NOMO-1 treated with DMSO at 0.1 percent for 48 hours (cell line): ENCODE measurements around the gene FKBP5.
"Not testable (repeated sequence)": the region's sequence is repeated elsewhere in the genome, so short reads cannot be mapped to it uniquely, and the experiment has no call there.

Experiments used
- DNase-seq: peaks from one replicate; lab custom pipeline; 2025; ENCODE audit not compliant: unreplicated experiment; lab: John Stamatoyannopoulos, UW

The FKBP5 gene

DNA sequence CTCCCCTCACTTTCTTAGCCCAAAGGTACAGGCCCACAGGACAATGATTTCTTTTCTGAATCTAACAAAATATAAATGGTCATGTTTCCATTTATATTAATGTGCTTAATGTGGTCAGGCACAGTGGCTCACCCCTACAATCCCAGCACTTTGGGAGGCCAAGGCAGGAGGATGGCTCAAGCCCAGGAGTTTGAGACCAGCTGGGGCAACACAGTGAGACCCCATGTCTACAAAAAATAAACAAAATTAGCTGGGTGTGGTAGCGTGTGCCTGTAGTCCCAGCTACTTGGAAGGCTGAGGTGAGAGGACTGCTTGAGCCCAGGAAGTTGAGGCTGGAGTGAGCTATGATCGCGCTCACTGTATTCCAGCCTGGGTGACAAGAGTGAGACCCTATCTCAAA, 98.8 kb downstream of the FKBP5 start:
- no peak for DNase-seq

DNA sequence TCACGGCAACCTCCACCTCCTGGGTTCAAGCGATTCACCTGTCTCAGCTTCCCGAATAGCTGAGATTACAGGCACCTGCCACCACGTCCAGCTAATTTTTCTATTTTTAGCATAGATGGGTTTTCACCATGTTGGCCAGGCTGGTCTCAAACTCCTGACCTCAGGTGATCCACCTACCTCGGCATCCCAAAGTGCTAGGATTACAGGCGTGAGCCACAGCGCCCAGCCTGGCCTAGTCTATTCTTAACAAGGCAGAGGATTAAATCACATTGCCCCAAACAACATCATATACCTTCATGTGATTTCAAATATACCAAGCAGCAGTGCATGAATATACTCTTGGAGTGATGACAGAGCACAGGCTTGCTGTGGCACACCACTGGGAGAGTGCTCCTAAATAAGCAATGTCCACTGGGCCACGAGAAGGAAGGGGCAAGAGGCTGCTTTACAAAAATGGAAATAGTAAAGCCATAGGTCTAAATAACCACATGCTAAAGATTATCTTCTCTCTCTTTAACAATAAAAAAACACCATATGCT, 99.4 kb downstream of the FKBP5 start:
- no peak for DNase-seq

DNA sequence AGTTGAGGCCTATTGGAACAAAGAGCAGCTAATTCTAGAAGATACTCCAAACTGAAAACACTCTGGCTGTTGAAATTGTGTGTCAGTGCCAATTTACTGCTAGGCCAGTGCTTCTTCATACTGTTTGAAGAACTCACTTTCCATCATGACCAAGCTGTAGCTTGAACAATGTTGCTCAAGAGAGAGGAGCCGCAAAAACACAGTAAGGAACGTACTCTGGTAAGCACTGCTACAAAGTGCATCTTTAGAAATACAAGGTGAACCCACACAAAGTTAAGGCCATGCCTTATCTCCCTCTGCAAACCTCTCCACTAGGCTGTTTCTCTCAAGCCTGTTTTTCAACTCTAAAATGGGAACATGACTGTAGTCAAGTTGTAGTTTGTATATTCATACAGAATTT, 101.5 kb downstream of the FKBP5 start:
- DNase-seq: peak; percentile 25

DNA sequence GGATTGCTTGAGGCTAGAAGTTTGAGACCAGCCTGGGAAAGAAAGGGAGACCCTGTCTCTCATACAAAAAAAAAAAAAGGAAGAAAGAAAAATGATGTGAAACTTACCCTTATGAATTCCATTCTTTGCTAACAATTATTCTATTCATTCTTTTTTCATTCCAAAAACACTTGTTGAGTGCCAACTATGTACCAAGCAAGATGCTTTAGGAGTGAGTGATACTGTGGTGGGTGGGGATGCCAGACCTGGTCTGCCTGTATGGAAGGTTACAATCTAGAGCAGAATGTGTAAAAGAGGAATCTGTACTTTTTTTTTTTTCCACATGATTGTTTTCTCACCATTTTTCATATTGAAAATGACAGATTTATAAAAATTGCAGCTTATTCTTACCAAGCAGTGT, 102.2 kb downstream of the FKBP5 start:
- DNase-seq: no peak

DNA sequence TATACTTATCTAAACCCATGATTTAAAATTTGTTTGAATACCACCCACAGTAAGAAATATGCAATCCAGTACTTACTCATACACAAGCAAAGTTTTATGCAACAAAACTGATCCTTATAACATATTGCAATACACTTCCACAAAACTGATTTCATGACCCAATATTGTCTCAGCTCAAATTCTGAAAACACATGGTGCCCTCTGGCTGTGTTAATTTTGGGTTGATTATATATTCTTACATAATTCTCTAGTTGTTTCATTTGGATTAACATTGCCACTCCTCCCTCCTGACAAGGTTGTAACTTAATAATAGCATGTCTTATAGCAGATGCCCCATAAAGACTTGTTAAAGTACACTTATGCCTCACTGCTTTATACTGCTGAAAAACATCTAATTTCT, 103.1 kb downstream of the FKBP5 start:
- DNase-seq: no peak

DNA sequence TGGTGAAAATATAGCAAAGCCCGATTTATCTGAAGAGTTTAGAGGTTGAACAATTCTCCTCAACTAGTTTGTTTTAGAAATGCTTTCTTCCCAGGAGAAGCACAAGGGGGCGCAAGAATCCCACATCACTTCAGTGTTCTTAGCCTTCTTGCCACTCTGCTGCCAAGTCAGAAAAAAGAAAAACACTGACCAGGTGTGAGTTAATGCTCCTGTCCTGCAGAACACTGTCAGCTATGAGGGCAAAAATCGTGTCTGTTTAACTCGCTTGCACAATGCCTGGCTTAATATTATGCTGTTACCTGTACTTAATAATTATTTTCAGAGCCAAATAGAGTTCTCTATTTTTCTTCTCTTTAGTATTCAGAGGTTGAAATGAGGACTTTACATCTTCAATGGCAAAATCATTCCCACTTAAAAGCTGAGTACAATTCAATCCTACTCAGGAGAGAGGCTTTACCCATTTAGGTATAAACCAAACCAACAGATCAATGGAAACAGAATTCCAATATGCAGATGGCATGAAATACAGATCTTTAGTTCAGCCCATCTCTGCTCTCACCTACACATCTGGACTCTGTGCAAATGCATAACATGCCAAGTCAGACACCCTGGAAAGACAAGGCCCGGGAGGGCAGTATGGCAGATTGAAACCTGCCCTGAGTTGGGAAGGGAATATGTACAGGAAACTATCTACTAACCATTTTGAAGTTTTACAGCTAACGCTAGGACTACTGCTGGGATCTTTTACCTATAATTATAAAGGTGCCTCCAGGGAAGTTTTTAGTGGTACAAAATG, 104.6 kb downstream of the FKBP5 start:
- peak; percentile 65 for DNase-seq

DNA sequence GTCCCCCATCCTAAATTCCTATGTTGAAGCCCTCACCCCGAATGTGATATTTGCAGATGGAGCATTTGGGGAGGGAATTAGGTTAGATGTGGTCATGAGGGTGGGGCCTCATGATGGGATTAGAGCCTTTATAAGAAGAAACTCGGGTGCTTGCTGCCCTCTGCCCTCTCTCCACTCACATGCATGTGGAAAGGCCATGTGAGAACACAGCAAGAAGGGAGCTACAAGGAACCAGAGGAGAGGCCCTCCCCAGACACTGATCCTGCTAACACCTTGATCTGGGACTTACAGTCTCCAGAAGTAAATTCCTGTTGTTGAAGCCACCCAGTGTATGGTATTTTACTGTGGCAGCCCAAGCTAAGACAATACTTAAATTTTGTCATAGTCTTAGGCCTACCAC, 106.4 kb downstream of the FKBP5 start:
- DNase-seq: no peak

DNA sequence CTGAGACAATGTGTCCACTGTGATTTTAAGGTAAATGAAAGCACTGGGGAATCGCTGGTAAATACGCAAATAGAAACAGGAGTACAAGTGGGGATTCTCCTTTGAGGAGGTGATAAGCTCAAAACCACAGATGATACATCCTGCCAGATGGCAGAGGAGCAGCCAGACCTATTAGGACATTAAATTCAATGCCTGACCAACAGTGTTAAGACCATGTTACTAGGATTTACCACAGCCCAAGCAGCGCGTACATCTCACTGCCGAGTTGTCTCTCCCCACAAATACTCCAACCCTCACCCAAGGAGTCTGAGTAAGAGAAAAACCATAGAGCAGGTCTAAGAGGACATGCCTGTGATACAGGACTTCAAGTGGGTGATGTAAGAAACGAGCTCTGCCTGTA, 107.1 kb downstream of the FKBP5 start:
- DNase-seq: no peak

DNA sequence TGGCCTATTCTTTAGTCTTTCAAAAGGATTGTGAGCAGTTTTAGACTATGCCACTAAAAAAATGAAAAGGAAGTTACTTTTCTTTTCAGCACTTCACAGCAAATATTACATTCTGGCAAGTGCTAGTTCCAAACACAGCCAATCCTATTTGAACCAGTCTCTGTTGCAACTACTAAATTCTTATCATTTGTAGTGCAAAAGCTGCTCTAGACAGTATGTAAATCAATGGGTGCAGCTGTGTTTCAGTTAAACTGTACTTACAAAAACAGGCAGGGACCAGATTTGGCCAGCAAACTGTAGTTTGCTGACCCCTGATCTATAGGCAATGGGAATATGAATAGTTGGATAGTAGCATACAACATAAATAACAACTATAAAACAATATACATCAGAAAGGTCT, 107.9 kb downstream of the FKBP5 start:
- no peak for DNase-seq

DNA sequence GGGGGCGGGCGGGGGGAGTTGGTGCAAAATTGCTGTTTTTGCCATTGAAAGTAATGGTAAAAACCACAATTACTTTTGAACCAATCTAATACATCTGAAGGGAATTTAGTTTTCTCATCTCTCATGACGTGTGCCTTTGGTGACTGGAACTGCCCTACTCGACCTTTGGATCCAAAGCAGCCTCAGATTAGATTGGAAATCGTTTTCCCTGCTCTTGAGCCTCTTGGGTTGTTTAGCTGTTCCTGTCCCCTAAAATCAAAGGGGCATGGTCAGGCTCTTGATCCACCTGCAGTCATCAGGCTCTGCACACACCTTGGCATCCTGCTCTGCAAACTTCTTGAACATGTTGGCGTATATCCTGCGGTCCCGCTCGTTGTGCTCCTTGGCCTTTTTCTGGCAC, 112.0 kb downstream of the FKBP5 start:
- no peak for DNase-seq

DNA sequence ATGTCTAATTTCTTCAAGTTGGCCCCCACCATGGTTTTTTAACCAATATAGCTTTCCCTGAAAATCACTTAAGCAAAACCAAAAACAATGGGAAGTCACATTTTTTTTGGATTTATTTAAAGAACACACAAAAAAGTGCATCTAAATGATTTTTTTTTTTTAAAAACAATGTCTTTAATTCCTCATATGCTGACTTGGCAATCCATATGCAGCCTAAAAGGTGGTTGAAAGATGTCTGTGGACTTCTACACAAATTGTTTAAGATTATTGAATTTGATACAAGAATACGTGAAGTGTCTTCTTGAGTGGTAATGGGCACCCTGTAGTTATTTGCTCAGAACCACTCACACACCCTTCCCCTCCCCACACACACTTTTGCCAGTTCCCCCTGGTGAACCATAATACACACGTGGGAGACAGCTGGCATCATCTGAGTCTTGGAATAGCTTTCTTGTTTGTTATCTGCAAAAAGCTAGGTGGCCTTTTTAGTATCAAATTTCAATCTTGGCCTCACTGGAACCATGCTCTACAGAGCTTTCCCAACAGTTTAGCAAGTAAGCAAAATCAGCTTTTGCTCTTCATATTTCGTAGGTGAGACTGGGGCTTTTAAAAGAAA, 115.1 kb downstream of the FKBP5 start:
- no peak for DNase-seq

DNA sequence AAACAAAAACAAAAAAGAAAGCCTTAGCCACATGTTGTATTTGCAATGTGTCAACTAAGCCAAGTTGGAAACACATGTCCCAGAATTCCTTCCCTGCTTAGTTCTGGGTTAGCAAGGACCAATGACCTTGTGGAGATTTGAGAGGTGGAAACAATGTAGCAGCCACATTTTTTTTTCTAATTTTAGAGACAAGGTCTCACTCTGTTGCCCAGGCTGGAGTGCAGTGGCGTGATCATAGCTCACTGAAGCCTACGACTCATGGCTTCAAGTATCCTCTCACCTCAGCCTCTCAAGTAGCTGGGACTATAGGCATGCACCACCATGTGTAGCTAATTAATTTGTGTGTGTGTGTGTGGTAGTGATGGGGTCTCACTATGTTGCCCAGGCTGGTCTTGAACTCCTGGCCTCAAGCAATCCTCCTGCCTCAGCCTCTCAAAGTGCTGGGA, 117.8 kb downstream of the FKBP5 start:
- not testable (repeated sequence) for DNase-seq

DNA sequence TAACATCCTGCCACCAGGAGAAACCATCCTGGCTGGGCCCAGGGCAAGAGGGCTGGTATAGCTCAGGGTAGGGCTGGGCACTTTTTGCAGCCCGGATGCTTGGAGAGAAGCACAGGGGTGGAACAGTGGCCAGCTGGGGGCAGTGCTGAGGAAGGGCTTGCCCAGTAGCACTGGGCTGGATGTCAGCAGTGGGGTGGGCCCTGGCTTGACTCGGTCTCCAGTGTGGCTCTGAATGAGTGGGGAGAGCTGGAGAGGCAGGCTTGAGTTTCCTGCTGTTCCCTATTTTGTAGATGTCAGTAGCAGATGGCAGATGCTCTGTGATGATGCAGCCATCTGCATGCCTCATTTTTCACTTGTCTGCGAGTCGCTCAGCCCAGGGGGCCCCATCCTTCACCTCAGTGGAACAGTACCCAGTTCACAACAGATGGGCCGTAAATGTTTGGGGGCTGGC, 119.7 kb downstream of the FKBP5 start:
- no peak for DNase-seq

DNA sequence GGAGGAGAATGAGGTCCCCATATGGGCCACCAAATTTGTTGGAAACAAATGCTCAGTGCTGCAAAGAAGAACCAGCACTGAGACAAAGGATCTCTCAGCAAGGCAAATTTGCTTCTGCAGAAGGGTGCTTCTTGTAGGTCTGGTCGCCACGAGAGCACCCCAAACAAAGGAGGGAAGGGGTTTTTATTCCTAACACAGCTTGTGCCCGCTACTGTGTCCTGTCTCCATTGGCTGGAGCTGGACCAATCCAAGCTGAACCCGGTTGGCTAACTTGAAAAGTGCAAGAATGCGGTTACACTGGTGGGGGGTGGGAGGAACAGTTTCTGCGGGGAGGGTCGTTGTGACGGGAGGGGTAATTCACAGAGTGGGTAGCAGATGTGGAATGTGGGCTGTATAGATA, 121.9 kb downstream of the FKBP5 start:
- DNase-seq: no peak

DNA sequence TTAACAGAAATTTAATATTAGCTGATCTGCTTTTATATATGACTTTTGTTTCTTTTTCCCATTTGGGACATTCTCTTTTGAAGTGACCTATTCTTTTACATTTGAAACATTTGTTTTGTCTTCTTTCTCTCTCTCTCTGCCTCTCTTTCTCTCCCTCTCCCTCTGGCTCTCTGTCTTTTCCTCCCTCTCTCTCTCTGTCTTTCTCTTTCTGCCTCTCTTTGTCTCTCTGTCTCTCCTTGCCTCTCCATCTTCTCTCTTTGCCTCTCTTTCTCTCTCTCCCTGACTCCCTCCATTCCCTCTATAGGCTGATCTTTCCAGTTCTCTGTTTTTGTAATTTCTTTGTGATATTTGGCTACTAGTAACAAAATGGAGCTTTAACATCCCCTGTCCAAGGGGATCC, 124.0 kb downstream of the FKBP5 start:
- DNase-seq: no peak

DNA sequence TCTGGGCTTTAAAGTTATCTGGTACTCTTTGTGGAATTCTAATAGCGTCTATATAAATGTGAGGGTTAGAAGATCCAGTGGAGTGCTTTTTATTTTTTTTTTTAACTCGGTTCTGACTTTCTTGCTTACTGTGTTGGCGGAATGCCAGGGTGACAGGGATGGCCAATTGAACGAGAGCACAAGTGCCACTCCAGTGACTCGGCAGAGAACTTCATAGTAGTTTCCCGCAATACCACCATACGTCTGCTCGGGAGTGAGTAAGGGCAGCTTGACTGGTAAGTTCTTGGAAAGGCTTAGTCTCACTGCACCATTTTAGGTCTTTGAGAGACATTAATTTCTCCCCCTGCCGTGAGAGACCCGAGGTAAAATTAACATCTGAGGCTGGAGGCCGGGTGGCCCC, 126.7 kb downstream of the FKBP5 start:
- DNase-seq: no peak

DNA sequence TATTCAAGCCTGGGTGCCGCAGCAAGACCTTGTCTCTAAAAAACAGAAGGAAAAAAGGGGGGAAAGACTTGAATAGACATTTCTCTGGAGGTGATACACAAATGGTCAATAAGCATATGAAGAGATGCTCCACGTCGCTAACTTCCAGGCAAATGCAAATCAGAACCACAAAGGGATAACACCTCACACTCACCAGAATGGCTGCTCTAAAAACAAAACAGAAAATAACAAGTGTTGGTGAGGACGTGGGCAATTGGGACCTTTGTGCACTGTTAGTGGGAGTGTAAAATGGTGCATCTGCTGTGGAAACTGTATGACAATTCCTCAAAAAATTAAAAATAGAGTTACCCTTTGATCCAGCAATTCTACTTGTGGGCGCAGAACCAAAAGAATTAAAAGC, 127.6 kb downstream of the FKBP5 start:
- DNase-seq: no peak

DNA sequence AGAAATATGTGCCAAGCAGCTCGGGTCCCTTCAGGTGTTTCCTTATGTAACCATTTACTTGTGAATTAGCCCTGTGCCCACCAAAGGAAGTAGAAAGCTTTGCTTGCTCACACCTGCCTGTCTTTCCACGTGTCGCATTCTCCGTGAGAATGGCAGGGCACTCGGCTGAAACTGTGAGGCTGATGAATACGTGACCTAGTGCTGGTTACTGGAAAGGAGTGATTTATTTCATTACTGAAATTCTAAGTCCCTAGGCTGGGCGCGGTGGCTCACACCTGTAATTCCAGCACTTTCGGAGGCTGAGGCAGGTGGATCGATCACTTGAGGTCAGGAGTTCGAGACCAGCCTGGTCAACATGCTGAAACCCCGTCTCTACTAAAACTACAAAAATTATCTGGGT, 130.1 kb downstream of the FKBP5 start:
- no peak for DNase-seq

DNA sequence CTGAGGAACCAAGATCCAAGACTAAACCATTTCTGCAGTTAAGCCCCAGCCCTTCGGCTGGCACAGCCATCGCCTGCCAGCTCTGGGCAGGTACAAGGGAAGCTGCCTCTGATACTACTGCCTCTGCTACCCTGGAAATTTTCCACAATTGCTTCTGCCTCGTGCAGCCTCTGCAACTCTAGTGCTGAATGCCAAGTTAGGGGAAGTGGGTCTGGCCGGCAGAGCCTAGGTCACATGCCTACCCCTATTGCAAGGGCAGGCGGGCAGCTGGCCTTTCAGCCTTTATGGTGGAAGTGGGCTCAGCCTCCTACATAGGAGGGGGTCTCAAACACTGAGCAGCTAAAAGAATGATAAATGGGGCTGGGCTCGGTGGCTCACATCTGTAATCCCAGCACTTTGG, 131.5 kb downstream of the FKBP5 start:
- peak; percentile 7 for DNase-seq

DNA sequence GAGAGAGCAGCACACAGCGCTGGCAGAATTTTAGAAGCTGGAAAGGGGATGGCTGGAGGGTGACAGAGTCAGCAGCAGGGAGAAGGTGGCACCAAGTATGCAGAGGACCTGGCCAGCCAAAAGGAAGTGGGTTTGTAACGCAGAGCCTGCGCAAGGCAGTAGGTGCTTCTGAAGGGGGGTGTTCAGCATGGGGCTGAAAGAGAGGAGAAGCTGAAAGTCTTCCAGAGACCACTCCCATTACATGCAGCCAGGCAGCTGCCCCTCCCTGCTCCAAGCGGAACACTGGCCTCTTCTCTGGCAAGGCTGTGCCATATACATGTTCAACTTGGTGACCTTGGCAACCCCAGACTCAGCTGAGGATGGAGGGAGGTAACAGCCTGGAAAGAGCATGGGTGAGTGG, 133.9 kb downstream of the FKBP5 start:
- no peak for DNase-seq

DNA sequence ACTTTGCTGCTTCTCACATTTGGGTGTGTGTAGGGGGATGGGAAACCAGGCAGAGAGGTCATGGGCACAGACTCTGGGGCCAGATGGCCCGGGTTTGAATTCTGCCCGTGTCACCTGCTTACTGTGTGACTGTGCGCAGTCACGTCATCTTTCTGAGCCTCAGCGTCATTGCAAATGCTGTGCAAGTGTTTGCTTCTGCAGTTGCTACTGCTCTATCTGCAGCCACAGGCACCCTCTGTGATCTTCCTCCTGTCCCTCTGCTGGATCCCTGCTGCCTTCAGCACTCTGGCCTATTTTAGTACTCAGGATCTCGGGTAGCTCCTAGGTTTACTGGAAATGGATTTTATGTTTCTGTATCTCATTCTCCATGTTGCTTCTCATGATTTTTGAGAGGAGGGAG, 135.4 kb downstream of the FKBP5 start:
- no peak for DNase-seq

DNA sequence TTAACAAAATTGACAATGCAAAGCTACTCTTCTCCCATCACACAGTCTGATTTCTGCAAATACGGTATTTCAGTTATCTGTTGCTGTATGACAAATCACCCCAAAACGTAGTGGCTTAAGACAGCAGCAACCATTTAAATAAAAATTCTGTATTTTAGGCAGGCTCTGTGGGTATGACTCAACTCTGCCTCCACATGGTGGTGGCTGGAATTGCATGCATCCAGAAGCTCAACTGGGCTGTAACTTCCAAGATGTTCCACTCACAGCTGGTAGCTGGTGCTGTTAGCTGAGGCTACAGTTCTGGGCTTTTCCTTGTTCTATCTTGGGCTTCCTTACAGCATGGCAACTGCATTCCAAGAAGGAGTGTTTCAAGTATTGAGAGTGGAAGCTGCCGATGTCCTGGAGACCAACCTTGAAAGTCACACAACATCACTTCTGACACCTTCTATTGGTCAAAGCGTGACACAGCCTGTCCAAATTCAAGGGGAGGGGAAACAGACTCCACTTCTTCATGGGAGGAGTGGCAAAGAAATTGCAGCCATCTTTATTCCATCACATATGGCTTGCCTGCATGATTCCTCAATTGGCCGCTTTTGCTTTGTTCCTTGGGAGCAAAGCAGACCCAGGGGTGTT, 136.3 kb downstream of the FKBP5 start:
- DNase-seq: peak; percentile 31
